Tibial nerve (tissue), 4 donors: Measurements from ENCODE around the gene FBXL16.

Experiments
- CTCF ChIP-seq, 5 experiments: fragments of 200-600 bp in 3 of 5; fragments of 450-650 bp in 2 of 5; sonication (generic) in 3 of 5; IDR thresholded peaks; one replicate each; pipeline ENCODE4 v1.5.1; 2016 to 2019; ENCODE audit warnings: antibody characterized with exemption in 5 of 5, mild to moderate bottlenecking in 3 of 5, moderate library complexity in 2 of 5
- EP300 ChIP-seq, 2 donors: sonication (generic); formaldehyde crosslinking; IDR thresholded peaks; one replicate each; pipeline ENCODE4 v1.6.1; 2017; ENCODE audit warnings: antibody characterized with exemption in 2 of 2, mild to moderate bottlenecking in 1 of 2

GRCh38 chr16:707062-707538 lies 1.5 kb upstream of the FBXL16 start:
- no peak for TF ChIP-seq CTCF (IDR thresholded peaks at IDR 0.05)
- TF ChIP-seq EP300 (IDR thresholded peaks at IDR 0.05) = no peak
